Fibroblast of skin of abdomen (primary cell): ENCODE results near the gene MTMR11.

Experiments
- DNase-seq: peaks from one replicate; pipeline ENCODE4 v3.0.0-alpha.2; 2013

The MTMR11 gene

GRCh38 chr1:149936992-149937705, 470 bp upstream of the MTMR11 start:
- peak; percentile 33 for DNase-seq

GRCh38 chr1:149934356-149934755, 2.3 kb downstream of the MTMR11 start:
- no peak for DNase-seq

- no peak for DNase-seq
These were observed 3.5 kb downstream of the MTMR11 start for GRCh38 chr1:149933208-149933607.

- no peak for DNase-seq
These were observed 4.2 kb downstream of the MTMR11 start for GRCh38 chr1:149932474-149932873.

DNA sequence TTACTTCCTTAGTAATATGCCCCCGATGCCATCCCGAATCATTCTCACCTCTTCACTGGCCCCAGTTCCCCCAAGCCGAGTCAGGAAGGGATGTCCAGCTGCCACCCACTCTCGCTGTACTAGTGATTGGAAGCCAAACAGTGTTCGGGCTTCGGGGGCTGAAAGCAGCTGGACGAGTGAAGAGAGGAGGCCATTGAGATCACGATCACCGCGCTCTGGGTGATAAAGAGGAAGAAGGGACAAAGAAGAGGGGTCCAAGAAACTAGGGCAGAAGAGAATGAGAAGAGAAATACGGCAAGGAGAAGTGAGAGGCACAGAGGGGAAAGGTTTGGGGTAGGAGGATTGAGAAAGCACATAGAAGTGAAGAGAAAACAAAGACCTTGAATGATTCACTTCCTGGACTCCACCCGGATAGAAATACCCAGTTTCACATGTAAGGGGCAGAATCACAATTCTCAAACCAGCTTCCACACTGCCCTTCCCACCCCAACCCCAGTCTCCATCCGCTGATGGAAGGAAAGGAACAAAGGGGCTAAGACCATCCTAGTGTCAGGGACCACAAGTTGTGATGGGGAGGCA, 5.4 kb downstream of the MTMR11 start:
- no peak for DNase-seq

DNA sequence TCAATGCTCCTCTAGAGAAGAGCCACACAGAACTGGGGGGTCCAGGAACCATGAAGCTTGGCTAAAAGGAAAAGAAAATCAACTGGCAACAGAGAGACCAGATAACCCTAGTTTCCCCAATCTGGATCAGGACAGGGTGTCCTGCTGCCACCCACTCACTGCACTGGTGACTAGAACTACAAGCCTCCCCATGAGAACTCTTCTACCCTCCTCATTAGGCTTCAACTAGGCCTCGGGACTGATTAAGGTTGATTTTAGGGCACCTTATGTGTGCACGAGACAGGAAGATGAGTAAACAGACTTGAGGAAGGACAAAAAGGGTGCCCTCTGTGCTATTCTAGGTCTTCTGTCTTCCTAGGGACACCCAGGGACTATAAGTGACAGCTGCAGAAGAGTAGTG, 6.8 kb downstream of the MTMR11 start:
- no peak for DNase-seq

- DNase-seq = no peak
These were observed 8.3 kb downstream of the MTMR11 start for GRCh38 chr1:149928401-149928724.

DNA sequence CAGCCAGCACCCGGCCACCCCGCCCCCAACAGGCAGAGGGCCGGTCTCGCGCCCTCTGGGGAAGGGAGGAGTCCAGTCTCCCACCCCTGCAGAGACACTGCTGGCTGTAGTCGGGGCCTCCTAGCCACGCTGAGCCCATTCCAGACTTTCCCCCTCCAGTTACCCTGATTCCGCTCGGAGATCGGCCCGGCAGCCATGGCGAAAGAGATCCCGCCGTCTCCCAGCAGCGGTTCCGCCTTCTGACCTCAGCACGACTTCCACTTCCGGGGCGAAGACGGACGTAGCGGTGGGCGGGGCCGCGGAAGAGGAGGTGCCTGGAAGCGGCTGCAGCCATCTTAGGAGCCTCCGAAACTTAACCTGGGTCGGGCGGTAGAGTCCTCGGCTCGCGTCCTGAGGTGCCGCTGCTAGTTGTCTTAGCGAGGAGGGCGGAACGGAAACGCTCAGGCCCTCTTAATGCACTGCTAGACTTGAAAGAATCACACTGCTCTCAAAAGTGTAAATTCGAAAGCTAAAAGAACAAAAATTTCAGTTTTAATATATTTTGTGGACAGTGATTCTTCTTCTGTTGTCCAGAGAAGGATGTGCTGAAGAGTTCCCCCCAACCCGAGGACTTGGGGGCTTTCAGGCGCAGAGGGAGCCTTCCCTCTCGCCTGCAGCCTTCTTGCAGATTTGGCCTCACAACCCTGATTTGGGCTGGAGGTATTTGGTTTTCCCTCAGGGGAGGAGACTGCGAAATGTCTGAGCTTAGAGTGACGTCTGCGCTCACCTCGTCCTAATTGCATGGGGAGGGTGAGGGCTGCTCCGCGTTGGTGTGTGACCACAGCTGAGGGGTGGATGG, 8.9 kb downstream of the MTMR11 start, which contains the start of gene SF3B4:
Gene SF3B4, minus strand, starts transcription at position 241 of the 838 bp plus-strand sequence. Its CDS starts 44 bp downstream, at position 197.
- DNase-seq = peak; percentile 92

DNA sequence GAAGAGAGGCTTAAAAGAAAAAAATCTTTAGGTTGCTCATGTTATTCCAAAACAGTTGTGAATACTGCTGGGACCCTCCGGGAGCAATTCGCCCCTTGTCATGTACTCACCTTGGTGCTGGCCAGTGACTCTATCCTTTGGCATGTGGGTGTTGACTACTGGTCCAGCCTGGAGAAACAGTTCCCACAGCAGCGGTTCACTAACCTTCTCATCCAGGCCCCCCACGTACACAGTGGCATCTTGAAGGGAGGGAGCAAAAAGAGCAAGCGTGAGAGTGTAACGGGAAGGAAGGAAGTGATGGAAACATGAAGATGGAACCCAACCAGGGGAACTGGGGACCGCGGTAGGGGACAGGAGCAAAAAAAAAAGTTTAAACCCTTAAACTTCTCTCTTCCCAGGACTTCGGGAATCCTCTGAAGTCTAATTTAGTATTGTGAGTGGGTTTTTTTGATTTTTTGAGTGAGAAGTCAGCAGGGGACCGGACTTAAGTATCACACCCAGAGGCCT, 9.6 kb downstream of the MTMR11 start:
- no peak for DNase-seq

- DNase-seq = no peak
These were observed 10.4 kb downstream of the MTMR11 start for GRCh38 chr1:149926296-149926695.

- no peak for DNase-seq
These were observed 10.9 kb downstream of the MTMR11 start for GRCh38 chr1:149925751-149926150.

GRCh38 chr1:149925345-149925744, 11.3 kb downstream of the MTMR11 start:
- DNase-seq = no peak

DNA sequence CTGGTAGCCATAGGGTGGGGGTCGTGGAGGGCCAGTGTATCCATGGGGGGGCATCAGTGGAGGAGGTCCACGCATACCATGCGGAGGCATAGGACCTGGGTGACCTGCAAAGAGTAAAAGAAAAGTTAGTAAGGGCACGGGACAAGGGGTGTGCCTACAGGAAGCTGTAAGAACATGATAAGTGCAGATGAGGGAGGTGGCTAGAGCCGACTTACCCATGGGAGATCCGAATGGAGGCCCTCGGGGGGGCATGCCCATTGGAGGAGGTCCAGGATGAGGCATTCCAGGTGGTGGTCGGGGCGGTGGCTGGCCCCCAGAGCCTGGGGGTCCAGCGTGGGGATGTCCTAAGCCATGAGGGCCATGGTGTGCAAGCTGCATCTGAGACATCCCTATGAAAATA, 13.1 kb downstream of the MTMR11 start:
- no peak for DNase-seq

DNA sequence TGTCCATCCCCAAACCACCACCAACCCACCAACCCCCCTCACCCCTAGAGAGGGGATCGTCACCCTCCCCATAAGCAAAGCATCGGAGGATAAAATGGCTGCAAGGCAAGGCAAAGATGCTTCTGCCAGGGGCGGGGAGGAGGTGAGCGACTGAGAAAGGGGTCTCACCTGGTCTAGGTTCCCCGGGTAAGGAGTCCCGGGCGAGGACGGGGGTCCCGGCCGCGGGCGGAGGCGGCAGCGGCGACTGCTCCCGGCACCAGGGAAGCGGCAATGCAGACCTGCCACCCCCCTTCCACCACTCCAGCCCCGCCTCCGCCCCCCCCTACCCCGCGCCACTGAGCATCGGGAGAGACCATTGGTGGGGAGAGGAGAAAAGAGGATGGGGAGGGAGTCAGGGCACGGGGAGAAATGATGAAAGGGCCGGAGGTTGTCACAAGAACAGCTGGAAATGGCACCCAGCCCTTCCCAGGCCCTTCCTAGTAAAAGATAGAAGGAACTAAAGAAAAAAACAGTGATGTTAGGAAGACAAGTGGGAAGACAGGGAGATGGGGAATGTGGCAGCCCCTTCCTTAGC, 19.0 kb downstream of the MTMR11 start, which contains the start of gene SV2A:
Gene SV2A, minus strand, starts transcription at position 274 of the 574 bp plus-strand sequence. CDS start 4,004 bp downstream, outside the sequence.
- DNase-seq = peak; percentile 76

GRCh38 chr1:149916898-149917252, 19.8 kb downstream of the MTMR11 start:
- no peak for DNase-seq

- no peak for DNase-seq
These were observed 20.3 kb downstream of the MTMR11 start for GRCh38 chr1:149916193-149916897.

DNA sequence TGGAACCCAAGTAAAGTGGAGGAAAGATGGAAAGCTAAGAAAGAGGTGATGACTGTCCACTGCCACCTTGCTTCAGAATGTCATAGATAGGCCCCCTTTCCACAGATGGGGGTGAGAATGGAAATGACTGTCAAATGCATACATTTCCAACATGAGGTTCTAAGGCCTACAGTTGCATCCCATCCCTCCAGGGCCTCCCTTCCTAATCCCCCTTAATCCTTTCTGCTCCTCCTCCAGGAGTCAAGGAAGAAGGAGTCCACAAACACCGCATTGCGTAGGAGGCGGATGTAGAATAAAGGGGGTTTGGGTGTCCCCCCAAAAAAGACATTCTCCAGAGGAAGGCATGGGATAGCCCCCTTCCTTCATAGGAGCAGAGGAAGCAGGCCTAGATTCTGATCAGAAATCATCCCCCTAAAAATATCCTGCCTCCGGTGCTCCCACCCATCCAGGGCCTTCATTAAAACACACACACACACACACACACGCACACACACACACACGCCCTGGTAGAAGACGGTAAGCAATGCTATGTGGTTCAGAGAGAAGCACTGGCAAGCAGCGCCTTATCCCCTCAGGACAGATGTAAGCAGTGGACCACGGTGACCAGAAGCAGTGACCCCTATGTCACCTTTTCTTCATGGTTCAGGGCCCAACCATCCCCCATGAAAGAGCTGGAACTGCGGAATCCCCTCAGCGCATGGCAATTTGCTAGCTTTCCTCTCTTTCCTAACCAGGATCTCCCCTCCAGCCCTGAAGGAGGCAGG, 21.1 kb downstream of the MTMR11 start:
- DNase-seq = no peak

- DNase-seq = no peak
These were observed 22.1 kb downstream of the MTMR11 start for GRCh38 chr1:149914545-149914944.

DNA sequence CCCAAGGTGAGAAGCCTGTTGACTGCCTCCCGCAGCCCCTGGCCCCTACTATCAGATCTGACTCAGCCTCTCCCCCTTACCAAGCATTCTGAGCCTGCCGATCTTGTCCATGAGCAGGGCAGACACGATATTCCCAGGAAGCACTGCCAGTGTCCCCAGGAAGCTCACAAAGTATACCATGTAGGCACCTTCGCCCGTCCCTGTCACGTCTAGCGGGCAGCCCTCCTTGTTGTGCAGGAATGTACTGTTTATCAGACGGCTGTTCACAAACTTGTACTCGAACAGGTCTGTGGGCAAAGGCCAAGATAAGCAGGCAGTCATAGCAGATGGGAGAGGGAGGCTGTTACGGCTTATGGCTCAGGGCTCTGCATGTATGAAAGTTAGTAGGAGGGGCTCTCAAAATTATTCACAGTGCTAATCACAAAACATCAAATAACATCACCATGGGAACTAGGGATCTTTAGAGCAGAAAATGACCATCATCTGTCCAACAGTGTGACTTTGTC, 30.1 kb downstream of the MTMR11 start:
- DNase-seq = no peak

- no peak for DNase-seq
These were observed 32.7 kb downstream of the MTMR11 start for GRCh38 chr1:149903836-149904491.
